Measurements from ENCODE around the gene ZNF512B. TPM values are rescaled to one million over a fixed set of nuclear protein-coding genes. Genes with fewer than 3 reads are reported as not detected.

ZNF512B gene
- total and polyA plus RNA-seq, 2 donors (not counting 3 experiments of a cell fraction or from before 2014, with no cell fraction given), result 8.7 to 30.0 TPM

DNA sequence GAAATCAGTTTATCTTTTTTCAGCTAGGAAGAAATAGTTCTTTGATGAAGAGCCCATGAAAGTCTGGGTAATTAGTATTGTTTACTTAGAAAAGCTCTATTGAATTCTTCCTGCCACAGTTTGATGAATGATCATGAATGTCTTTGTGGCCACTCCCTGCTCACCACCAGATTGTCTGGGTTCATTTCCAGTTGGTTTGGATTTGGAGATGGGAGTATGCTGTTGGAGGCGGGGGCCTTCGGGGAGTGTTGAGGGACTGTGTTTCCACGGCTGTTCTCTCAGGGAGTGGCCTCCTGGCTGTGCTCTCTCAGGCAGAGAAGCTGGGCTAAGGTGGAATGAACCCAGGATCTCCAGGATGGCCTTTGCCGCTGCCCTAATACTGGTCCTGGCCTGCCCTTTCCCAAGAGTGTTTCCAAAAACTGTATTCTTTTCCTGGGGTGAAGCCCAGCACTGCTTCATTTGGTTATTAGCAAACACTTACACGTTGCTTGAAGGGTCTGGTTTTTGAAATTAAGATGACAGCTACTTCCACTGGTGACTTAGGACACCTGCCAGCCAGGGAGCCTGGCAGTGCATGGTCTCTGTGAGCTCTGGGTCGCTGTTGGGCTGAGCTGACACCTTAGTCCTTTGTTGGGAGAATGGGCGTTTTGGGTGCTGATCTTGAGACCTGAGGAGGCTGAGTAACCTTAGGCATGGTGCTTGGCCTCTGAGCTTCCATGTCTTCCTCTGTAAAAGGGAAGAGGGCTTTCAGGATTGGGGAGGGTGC lies 34.4 kb upstream of the ZNF512B start:
- Histone ChIP-seq H3K36me3 (ENCODE audit: control insufficient read depth in 2 of 2, extremely low read depth in 1 of 2, insufficient read depth in 2 of 2, low read length in 2 of 2) (peaks cover 12 to 56% of the 10 kb centered on the region in 2 experiments), H4K20me1 (replicated peaks; ENCODE audit: control insufficient read depth, extremely low read depth, insufficient read depth, low read length) (no peaks in the 10 kb centered on the region), H3K4me1 (ENCODE audit: control insufficient read depth, extremely low read depth, insufficient read depth, low read length) (peaks cover 2% of the 10 kb centered on the region), H3K27me3 (ENCODE audit: control insufficient read depth in 2 of 2, insufficient read depth in 2 of 2, low read length in 2 of 2) (no peaks in the 10 kb centered on the region), H2AFZ (ENCODE audit: low read depth, low read length) (no peak overlapping the region), H3K4me2 (ENCODE audit: insufficient read depth, low read length) (no peak overlapping the region), H3K9me3 (replicated peaks; ENCODE audit: control insufficient read depth, insufficient read depth, low read length) (no peaks in the 10 kb centered on the region), H3K79me2 (ENCODE audit: control insufficient read depth, insufficient read depth, low read length) (no peaks in the 10 kb centered on the region), H3K27ac (ENCODE audit: insufficient read depth, low read depth, low read length) (no peak overlapping the region), H3K9me1 (replicated peaks; ENCODE audit: control insufficient read depth, extremely low read depth, insufficient read depth, low read length) (no peaks in the 10 kb centered on the region), H3K9ac (replicated peaks; ENCODE audit: extremely low read depth, insufficient read depth, low read length) (no peak overlapping the region), H3K4me3 (replicated peaks in 1 of 3; ENCODE audit: insufficient read depth in 1 of 3, low read depth in 1 of 3, low read length in 3 of 3) (no peak overlapping the region)
- dilution Hi-C loops (cut with MboI; ENCODE audit: extremely low pct_ligation_motif_present, low sequenced_read_pairs) (no loop called here), intact Hi-C loops (cut with micrococcal nuclease) (no loop called here)
- CTCF ChIA-PET, result no interaction called here
- no TSS peak for BruUV-seq (replicated peaks)
- POLR2A ChIA-PET, result no interaction called here
- FAIRE-seq, result no peak
- no peak for DNase-seq (ENCODE audit: low read depth, low spot score)
- TF ChIP-seq FOS (IDR thresholded peaks at IDR 0.05; ENCODE audit: borderline replicate concordance, insufficient read depth, low read length), result no peak
- TF ChIP-seq, protein P1, sequence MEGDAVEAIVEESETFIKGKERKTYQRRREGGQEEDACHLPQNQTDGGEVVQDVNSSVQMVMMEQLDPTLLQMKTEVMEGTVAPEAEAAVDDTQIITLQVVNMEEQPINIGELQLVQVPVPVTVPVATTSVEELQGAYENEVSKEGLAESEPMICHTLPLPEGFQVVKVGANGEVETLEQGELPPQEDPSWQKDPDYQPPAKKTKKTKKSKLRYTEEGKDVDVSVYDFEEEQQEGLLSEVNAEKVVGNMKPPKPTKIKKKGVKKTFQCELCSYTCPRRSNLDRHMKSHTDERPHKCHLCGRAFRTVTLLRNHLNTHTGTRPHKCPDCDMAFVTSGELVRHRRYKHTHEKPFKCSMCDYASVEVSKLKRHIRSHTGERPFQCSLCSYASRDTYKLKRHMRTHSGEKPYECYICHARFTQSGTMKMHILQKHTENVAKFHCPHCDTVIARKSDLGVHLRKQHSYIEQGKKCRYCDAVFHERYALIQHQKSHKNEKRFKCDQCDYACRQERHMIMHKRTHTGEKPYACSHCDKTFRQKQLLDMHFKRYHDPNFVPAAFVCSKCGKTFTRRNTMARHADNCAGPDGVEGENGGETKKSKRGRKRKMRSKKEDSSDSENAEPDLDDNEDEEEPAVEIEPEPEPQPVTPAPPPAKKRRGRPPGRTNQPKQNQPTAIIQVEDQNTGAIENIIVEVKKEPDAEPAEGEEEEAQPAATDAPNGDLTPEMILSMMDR (IDR thresholded peaks at IDR 0.05; ENCODE audit: extremely low read depth in 1 of 2, insufficient read depth in 1 of 2, low read depth in 1 of 2, low read length in 2 of 2), result no peak

DNA sequence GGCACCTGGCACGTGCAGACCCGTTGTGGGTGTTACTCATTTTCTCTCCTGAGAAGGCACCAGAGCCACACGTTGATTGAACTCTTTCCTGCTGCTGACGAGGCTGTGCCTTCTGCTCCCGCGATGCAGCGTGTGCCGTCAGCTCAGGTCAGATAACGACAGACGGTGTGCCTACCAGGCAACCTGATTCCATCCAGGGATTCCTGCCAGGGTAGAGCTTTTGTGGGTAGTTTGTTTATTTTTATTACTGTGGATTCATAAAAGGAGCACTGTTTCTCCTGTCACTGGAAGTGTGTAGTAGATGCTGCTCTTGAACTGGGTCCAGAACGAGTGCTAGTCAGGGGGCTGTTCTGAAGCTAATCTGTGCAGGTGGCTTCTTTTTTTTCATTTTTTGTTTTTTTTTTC lies 31.9 kb upstream of the ZNF512B start:
- POLR2A ChIA-PET, result no interaction called here

More for the DNA sequence above, 31.9 kb upstream of the ZNF512B start:
- no peak overlapping the region for H3K4me2 ChIP-seq (ENCODE audit: insufficient read depth, low read length)
- no peak for DNase-seq (ENCODE audit: low read depth, low spot score)
- TF ChIP-seq, protein P2, sequence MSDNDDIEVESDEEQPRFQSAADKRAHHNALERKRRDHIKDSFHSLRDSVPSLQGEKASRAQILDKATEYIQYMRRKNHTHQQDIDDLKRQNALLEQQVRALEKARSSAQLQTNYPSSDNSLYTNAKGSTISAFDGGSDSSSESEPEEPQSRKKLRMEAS (IDR thresholded peaks at IDR 0.05; ENCODE audit: insufficient read depth, insufficient read length), result no peak
- TF ChIP-seq POLR2AphosphoS5 (IDR thresholded peaks at IDR 0.05; ENCODE audit: insufficient read depth, low read depth, low read length) (no peak), FOS (IDR thresholded peaks at IDR 0.05; ENCODE audit: borderline replicate concordance, insufficient read depth, low read length) (no peak), POLR2A (IDR thresholded peaks at IDR 0.05; ENCODE audit: low read depth, low read length) (no peak), EZH2 (IDR thresholded peaks at IDR 0.05; ENCODE audit: borderline replicate concordance, low read depth, low read length, severe bottlenecking) (no peak), JUN (IDR thresholded peaks at IDR 0.05; ENCODE audit: borderline replicate concordance, insufficient read depth, insufficient read length, low read depth) (no peak), GATA2 (IDR thresholded peaks at IDR 0.05; ENCODE audit: insufficient read depth, insufficient read length, low read depth, low read length) (no peak), MYC (IDR thresholded peaks at IDR 0.05; ENCODE audit: low read depth, low read length) (no peak)
- TF ChIP-seq, protein P1 (IDR thresholded peaks at IDR 0.05; ENCODE audit: extremely low read depth in 1 of 2, insufficient read depth in 1 of 2, low read depth in 1 of 2, low read length in 2 of 2), result no peak
- no peaks in the 10 kb centered on the region for H3K79me2 ChIP-seq (ENCODE audit: control insufficient read depth, insufficient read depth, low read length)
- no peaks in the 10 kb centered on the region for H4K20me1 ChIP-seq (replicated peaks; ENCODE audit: control insufficient read depth, extremely low read depth, insufficient read depth, low read length)
- peaks cover 8 to 54% of the 10 kb centered on the region in 2 experiments for H3K36me3 ChIP-seq (ENCODE audit: control insufficient read depth in 2 of 2, extremely low read depth in 1 of 2, insufficient read depth in 2 of 2, low read length in 2 of 2)
- BruUV-seq (replicated peaks), result no TSS peak
- H2AFZ ChIP-seq (ENCODE audit: low read depth, low read length), result no peak overlapping the region
- no peaks in the 10 kb centered on the region for H3K4me1 ChIP-seq (ENCODE audit: control insufficient read depth, extremely low read depth, insufficient read depth, low read length)
- CTCF ChIA-PET, result interaction anchor here (1.0 kb wide), 1 partner anchor 37 kb away, joined by 3 read pairs; no protein-coding TSS in a partner anchor
- no peak overlapping the region for H3K27ac ChIP-seq (ENCODE audit: insufficient read depth, low read depth, low read length)
- intact Hi-C loops (cut with micrococcal nuclease) (no loop called here), dilution Hi-C loops (cut with MboI; ENCODE audit: extremely low pct_ligation_motif_present, low sequenced_read_pairs) (no loop called here)
- no peaks in the 10 kb centered on the region for H3K27me3 ChIP-seq (ENCODE audit: control insufficient read depth in 2 of 2, insufficient read depth in 2 of 2, low read length in 2 of 2)
- H3K9ac ChIP-seq (replicated peaks; ENCODE audit: extremely low read depth, insufficient read depth, low read length), result no peak overlapping the region
- no peak overlapping the region for H3K4me3 ChIP-seq (replicated peaks in 1 of 3; ENCODE audit: insufficient read depth in 1 of 3, low read depth in 1 of 3, low read length in 3 of 3)
- FAIRE-seq, result no peak
- H3K9me1 ChIP-seq (replicated peaks; ENCODE audit: control insufficient read depth, extremely low read depth, insufficient read depth, low read length), result no peaks in the 10 kb centered on the region
- H3K9me3 ChIP-seq (replicated peaks; ENCODE audit: control insufficient read depth, insufficient read depth, low read length), result no peaks in the 10 kb centered on the region

Measured in endothelial cell of umbilical vein (primary cell).